Skeletal muscle cell (primary cell): ENCODE results near the gene FRS3.
A peak's percentile ranks its signal among the peaks of the same experiment; 100 is the strongest.

ENCODE experiments used
- DNase-seq: peaks from one replicate; pipeline ENCODE4 v3.0.0-alpha.2; 2010; ENCODE audit warnings: low read depth
- H3K4me3 ChIP-seq: 2 replicates; pipeline ENCODE4 v1.5.1; 2011; ENCODE audit warnings: low read depth, mild to moderate bottlenecking, control low read depth, low read length, moderate library complexity

Gene FRS3

GRCh38 chr6:41747256-41748101 is 32.2 kb downstream of the FRS3 start, which contains the start of gene PGC:
Gene PGC, minus strand, starts transcription at chr6:41747397. Its CDS starts 63 bp downstream, at chr6:41747334.
- no peak for DNase-seq
- H3K4me3 ChIP-seq, result no peak within 1 kb of the TSS

GRCh38 chr6:41746107-41746506 is 33.6 kb downstream of the FRS3 start:
- H3K4me3 ChIP-seq, result no peak overlapping the region
- no peak for DNase-seq

GRCh38 chr6:41744236-41744787 is 35.4 kb downstream of the FRS3 start:
- H3K4me3 ChIP-seq, result no peak overlapping the region
- DNase-seq, result no peak

GRCh38 chr6:41743406-41744235 is 36.1 kb downstream of the FRS3 start:
- H3K4me3 ChIP-seq, result no peak overlapping the region
- DNase-seq, result no peak

GRCh38 chr6:41741625-41742490 is 37.8 kb downstream of the FRS3 start:
- no peak overlapping the region for H3K4me3 ChIP-seq
- DNase-seq, result no peak

- H3K4me3 ChIP-seq, result no peak overlapping the region
- no peak for DNase-seq
Observed at GRCh38 chr6:41740366-41741162, 39.1 kb downstream of the FRS3 start.

GRCh38 chr6:41739041-41739440 is 40.7 kb downstream of the FRS3 start:
- no peak overlapping the region for H3K4me3 ChIP-seq
- no peak for DNase-seq

- no peak overlapping the region for H3K4me3 ChIP-seq
- no peak for DNase-seq
Observed at GRCh38 chr6:41737591-41738130, 42.0 kb downstream of the FRS3 start.

- no peak overlapping the region for H3K4me3 ChIP-seq
- DNase-seq, result no peak
Observed at GRCh38 chr6:41736800-41737555, 42.7 kb downstream of the FRS3 start.

- H3K4me3 ChIP-seq, result no peak overlapping the region
- DNase-seq, result no peak
Observed at GRCh38 chr6:41736186-41736733, 43.4 kb downstream of the FRS3 start.

GRCh38 chr6:41735427-41736185 is 44.1 kb downstream of the FRS3 start, which contains the start of gene TFEB:
Gene TFEB, minus strand, starts transcription at chr6:41735608. Its CDS starts 44,395 bp downstream, at chr6:41691213.
- peak within 1 kb of the TSS; percentile 65 for H3K4me3 ChIP-seq
- DNase-seq, result peak; percentile 52

- peak overlapping the region; percentile 65 for H3K4me3 ChIP-seq
- no peak for DNase-seq
Observed at GRCh38 chr6:41734666-41735426, 44.9 kb downstream of the FRS3 start.

GRCh38 chr6:41733707-41734665 is 45.7 kb downstream of the FRS3 start:
- DNase-seq, result peak; percentile 25
- peak overlapping the region; percentile 65 for H3K4me3 ChIP-seq

- DNase-seq, result no peak
- H3K4me3 ChIP-seq, result peak overlapping the region; percentile 65
Observed at GRCh38 chr6:41733360-41733706, 46.4 kb downstream of the FRS3 start.
